Activated CD8-positive, alpha-beta memory T cell treated with anti-CD3 and anti-CD28 coated beads for 36 hours (primary cell): ENCODE data around the gene MUC22. TPM values are rescaled to one million over a fixed set of nuclear protein-coding genes. Genes with fewer than 3 reads are reported as not detected.
"Not testable (repeated sequence)": the region's sequence is repeated elsewhere in the genome, so short reads cannot be mapped to it uniquely, and the experiment has no call there.

ENCODE experiments used
- CTCF ChIA-PET: fragments of 350-600 bp; sonication (Branson Sonifier 250); formaldehyde crosslinking; loops from one replicate; lab custom pipeline; 2021; ENCODE audit warnings: antibody characterized with exemption; lab: Charles Lee
- POLR2A ChIA-PET: fragments of 350-600 bp; sonication (Branson Sonifier 250); formaldehyde crosslinking; loops from one replicate; lab custom pipeline; 2021; ENCODE audit warnings: antibody characterized with exemption; lab: Charles Lee
- total RNA-seq, 2 experiments: library from RNA; stranded (reverse); gene quantifications; one replicate each; pipeline ENCODE4 v1.2.3, GENCODE V29; 2021

MUC22 gene
- total RNA-seq, 2 experiments from 2014 or later = not detected

DNA sequence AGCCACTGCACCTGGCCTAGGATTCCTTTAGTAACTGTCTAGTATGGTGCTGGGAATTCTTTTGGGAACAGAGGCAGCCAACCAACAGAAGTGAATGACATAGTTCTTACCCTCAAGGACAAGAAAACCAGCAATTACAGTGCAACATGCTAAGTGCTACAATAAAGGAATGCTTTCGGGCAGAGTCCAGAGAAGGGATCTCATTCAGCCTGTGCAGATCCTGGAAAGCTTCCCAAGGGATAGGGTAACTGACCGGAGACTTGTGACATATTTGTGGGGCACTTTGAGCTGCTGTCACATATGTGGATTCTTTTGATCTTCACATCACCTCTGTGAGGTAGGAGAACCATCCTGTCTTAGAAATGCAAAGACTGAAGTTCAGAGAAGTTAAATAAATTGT, 55.3 kb downstream of the MUC22 start:
- POLR2A ChIA-PET = interaction anchor here (0.5 kb wide), 1 partner anchor 387 kb away, joined by 3 read pairs; no protein-coding TSS in a partner anchor
- CTCF ChIA-PET = no interaction called here

DNA sequence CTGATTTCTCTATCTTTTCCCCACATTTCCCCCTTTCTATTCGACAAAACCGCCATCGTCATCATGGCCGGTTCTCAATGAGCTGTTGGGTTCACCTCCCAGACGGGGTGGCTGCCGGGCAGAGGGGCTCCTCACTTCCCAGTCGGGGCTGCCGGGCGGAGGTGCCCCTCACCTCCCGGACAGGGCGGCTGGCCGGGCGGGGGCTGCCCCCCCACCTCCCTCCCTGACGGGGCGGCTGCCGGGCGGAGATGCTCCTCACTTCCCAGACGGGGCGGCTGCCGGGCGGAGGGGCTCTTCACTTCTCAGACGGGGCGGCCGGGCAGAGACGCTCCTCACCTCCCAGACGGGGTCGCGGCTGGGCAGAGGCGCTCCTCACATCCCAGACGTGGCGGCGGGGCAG, 56.8 kb downstream of the MUC22 start:
- CTCF ChIA-PET, POLR2A ChIA-PET: not testable (repeated sequence)

DNA sequence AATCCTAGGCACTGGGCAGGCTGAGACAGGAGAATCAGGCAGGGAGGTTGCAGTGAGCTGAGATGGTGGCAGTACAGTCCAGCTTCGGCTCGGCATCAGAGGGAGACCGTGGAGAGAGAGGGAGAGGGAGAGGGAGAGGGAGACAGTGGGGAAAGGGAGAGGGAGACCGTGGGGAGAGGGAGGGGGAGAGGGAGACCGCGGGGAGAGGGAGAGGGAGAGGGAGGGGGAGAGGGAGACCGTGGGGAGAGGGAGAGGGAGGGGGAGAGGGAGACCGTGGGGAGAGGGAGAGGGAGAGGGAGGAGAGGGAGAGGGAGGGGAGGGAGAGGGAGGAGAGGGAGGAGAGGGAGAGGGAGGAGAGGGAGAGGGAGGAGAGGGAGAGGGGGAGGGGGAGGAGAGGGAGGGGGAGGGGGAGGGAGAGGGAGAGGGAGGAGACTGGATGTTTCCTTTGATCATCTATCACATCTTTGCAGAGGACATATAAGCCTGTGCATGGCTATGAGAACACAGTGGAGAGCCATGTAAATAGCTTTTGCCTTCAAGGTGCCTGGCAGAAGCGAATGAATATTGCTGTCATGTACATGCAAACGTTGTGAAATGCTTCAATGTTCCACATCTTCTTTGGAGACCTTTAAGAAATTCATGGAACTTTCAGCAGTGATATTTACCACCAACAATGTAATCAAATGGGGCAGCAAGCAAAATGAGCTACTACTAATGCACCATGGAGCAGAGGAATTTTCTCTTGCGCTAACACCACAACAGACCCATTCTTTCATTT, 57.8 kb downstream of the MUC22 start:
- CTCF ChIA-PET = interaction anchor here (0.7 to 3.2 kb wide), 5 partner anchors 11 to 236 kb away, joined by 3 to 16 read pairs (median 8); partner anchors contain the start of gene VARS2
- POLR2A ChIA-PET = not testable (repeated sequence)

DNA sequence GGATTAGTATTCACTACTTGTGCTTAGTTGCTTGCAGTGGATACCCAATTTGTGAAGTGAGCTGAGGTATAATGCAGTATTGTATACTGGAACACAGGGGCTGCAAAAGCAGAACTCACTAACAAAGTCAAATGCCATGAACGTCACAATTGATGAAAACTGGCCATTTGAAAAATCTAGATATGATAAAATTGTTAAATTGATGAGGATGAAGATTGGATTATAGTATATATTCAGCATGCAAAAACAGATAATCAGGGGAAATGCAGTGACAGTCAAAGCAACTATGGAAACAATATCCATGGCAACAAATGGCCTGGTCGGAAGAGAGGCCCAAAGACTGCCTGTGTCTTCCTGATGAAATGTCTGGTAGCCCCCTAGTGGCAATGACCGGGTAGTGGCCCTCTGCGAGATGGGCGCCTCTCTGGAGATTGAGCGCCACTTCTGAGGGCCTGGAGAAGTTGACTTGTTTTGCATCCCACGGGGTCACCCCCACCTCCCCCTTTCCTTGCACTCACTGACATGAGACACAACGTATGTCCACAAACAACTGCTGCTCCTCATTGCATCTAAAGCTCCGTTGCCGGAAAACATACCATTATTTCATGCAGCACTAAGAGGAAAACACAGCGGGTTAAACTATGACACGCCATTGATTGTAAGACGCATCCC, 58.5 kb downstream of the MUC22 start:
- ChIA-PET CTCF (interaction anchor here (0.7 to 3.2 kb wide), 6 partner anchors 11 to 237 kb away, joined by 3 to 16 read pairs (median 6); partner anchors contain the start of gene VARS2), POLR2A (no interaction called here)

DNA sequence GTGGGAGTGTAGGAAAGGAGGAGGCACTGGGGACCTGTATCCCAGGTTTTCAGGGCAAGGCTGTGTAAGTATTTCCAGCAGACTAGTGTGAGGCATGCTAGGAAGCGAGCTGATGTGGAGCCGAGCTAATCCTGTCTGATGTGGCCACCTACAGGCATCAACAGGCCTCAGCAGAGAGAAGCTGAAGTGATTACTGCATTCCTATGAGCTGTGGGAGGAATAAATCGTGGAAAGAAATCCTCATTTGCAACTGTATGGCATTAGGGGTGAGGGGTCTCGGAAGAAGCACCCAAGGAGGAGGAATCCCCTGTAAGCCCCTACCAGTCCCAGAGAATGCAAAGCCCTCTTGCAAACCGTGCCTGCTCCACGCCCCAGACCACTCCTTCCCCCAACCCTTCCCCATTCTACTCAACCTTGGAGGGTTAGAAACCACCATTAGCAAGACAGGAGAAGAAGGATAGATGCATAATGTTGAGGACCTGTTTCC, 60.5 kb downstream of the MUC22 start:
- ChIA-PET CTCF (interaction anchor here (3.2 kb wide), 1 partner anchor 9 kb away, joined by 16 read pairs; no protein-coding TSS in a partner anchor), POLR2A (no interaction called here)

DNA sequence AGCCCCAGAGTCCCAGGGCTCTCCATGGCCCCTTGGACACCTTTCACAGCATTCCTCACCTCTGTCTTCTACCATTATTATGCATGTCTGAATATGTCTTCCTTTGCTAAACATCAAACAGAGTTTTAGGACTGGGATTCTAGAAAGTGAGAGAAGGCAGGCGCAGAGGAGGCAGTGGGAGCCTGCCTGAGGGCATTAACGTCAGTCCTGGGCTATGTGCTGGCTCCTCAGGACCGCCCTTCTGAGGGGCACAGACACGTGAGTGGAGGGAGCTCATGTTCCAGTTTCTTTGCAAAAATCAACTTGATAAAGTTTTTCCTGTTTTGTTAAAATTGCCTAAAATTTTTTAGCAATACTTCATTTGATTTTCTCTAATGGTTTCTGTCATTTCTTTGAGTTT, 64.1 kb downstream of the MUC22 start:
- CTCF ChIA-PET = interaction anchor here (0.6 kb wide), 1 partner anchor 118 kb away, joined by 4 read pairs; no protein-coding TSS in a partner anchor
- POLR2A ChIA-PET = no interaction called here

DNA sequence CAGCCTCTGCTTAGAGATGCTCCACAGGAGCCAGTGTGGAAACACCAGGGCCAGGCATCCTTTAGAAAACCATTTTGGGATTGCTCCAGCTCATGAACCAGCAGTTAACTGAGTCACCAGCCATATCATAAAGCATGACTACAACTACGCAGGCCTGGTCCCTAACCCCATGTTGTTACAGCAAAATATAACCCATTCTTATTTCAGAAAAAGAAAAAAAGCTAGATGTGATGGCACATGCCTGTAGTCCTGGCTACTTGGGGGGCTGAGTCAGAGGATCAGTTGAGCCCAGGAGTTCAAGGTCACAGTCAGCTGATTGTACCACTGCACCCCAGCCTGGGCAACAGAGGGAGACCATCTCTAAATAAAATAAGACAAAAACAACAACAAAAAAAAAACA, 65.3 kb downstream of the MUC22 start:
- POLR2A ChIA-PET = no interaction called here

DNA sequence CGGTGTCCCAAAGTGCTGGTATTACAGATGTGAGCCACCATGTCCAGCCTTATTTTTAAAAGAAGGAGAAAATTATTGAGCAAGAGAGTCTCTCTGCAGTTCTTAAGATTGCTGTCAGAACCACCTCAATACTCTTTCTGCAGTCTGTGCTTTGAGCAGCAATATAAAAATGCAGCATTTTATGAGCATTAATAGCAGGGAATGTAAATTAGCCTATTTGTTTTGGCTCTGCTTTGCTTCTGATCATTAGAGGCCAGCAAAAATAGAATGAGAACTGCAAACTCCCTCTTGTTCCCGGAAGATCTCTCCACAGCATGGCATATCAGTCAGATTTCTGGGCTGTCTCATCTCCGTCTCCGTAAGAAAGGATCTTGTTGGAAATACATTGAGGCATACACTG, 66.3 kb downstream of the MUC22 start:
- ChIA-PET CTCF (interaction anchor here (0.8 kb wide), 1 partner anchor 56 kb away, joined by 3 read pairs; no protein-coding TSS in a partner anchor), POLR2A (no interaction called here)

More for the DNA sequence above, 65.3 kb downstream of the MUC22 start:
- CTCF ChIA-PET = no interaction called here

DNA sequence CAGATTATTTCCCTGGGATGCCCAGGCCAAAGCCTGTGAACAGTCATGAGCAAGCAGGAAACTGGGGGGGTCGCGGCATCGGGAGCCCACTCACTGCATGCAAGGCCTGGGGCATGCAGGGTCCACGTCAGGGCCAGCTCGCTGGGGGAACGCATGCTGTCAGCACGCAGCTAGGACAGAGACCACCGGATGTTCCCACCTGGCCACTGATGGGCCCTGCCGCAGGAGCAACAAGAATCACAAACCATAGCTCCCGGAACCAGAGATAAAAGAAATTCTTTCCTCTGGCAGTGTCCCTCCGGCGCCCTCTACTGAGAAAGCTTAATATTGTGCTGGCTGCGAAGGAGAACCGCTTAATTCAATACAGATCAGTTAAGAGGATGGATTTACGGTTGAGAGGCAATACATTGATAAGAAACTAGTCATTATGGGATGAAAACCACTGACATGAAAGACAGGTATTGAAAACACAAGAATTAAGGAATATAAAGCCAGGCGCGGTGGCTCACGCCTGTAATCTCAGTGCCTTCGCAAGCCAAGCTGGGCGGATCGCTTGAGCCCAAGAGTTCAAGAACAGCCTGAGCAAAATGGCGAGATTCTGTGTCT, 69.5 kb downstream of the MUC22 start:
- ChIA-PET POLR2A (interaction anchor here (1.0 kb wide), 1 partner anchor 166 kb away, joined by 5 read pairs; the partner anchor contains the start of gene VARS2), CTCF (interaction anchor here (0.6 to 3.6 kb wide), 19 partner anchors 10 to 424 kb away, joined by 3 to 38 read pairs (median 4); partner anchors contain the start of genes MUC22 and VARS2)

DNA sequence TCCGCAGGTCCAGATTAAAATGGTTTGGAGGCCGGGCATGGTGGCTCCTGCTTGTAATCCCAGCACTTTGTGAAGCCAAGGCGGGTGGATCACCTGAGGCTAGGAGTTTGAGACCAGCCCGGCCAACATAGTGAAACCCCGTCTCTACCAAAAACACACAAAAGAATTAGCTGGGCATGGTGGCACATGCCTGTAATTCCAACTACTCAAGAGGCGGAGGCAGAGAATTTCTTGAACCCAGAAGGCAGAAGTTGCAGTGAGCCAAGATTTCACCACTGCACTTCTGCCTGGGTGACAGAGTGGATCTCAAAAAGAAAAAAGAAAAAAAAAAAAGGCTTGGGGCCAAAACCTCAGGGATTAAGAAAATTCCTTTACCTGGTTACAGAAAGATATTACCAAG, 71.6 kb downstream of the MUC22 start:
- ChIA-PET POLR2A (no interaction called here), CTCF (interaction anchor here (0.7 to 6.6 kb wide), 3 partner anchors 167 to 293 kb away, joined by 3 to 34 read pairs (median 4); partner anchors contain the start of gene VARS2)

DNA sequence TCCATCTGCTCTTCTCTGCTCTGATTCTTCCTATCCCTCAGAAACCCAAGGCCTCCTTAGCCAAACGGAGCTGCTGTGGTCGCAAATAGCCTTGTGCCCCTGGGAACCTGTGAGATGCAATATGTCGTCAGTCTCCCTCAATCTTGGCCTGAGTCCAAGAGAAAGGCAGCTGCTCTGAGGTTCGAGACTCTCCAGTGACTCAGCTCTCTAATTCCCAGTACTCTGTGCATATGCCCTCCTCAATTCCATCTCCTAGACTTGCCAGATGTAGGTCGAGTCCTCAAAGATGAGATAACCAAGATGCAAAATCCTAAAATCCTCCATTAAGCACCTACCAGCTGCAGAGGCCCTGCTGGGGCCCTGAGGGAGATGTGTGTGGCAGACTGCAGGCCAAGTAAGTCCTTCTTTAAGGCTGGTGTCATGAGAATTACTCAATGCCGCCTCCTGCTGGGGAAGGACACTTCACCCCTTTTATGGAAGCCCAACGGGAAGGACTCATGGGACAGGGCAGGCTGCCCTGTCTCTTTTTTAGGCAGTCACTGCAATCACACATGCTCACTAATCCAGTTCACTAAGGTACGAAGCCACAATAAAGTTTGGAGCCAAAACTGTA, 73.6 kb downstream of the MUC22 start:
- CTCF ChIA-PET = interaction anchor here (0.9 to 6.6 kb wide), 4 partner anchors 16 to 240 kb away, joined by 3 to 34 read pairs (median 3); partner anchors contain the start of gene VARS2

More for the DNA sequence above, 73.6 kb downstream of the MUC22 start:
- POLR2A ChIA-PET = no interaction called here

Other genes with a start within 250 kb of the MUC22 start
- 1 to 10 TPM; 8.6 to 8.7 TPM for gene DDR1, start 126.0 kb upstream of the MUC22 start, total RNA-seq
- gene GTF2H4, start 102.3 kb upstream of the MUC22 start, total RNA-seq = 10 to 100 TPM; 47.0 to 51.3 TPM
- gene VARS2, start 96.2 kb upstream of the MUC22 start, total RNA-seq = 10 to 100 TPM; 80.1 to 88.6 TPM
- not detected for gene SFTA2, start 78.3 kb upstream of the MUC22 start, total RNA-seq
- gene MUCL3, start 69.5 kb upstream of the MUC22 start, total RNA-seq = not detected
- not detected for gene MUC21, start 26.8 kb upstream of the MUC22 start, total RNA-seq
- not detected for gene C6orf15, start 102.1 kb downstream of the MUC22 start, total RNA-seq
- gene PSORS1C1, start 104.3 kb downstream of the MUC22 start, total RNA-seq = not detected
- gene CDSN, start 110.0 kb downstream of the MUC22 start, total RNA-seq = not detected
- gene PSORS1C2, start 128.6 kb downstream of the MUC22 start, total RNA-seq = not detected
- gene CCHCR1, start 147.3 kb downstream of the MUC22 start, total RNA-seq = 10 to 100 TPM; 47.1 to 47.7 TPM
- 100 to 1,000 TPM in 1 of 2 experiments, 10 to 100 TPM in 1; 98.1 to 103 TPM for gene TCF19, start 148.1 kb downstream of the MUC22 start, total RNA-seq
- under 1 TPM in 1 of 2 experiments, not detected in 1; 0.15 TPM for gene POU5F1, start 160.2 kb downstream of the MUC22 start, total RNA-seq